Peyer's patch (tissue), 4 donors: ENCODE results near the gene FOXO3B. TPM values are rescaled to one million over a fixed set of nuclear protein-coding genes. Genes with fewer than 3 reads are reported as not detected.
A peak's percentile ranks its signal among the peaks of the same experiment; 100 is the strongest.
"Not testable (repeated sequence)": the region's sequence is repeated elsewhere in the genome, so short reads cannot be mapped to it uniquely, and the experiment has no call there.

Experiments used
- DNase-seq, 3 donors: peaks; one replicate each; pipeline ENCODE4 v3.0.0-alpha.2; 2017 to 2019
- H3K27ac ChIP-seq, 4 donors: fragments of 200-600 bp; sonication (generic); one replicate each; pipeline ENCODE4 v1.5.1; 2016 to 2019
- H3K27me3 ChIP-seq, 2 donors: fragments of 200-600 bp; sonication (generic); one replicate each; pipeline ENCODE4 v1.5.1; 2019
- H3K36me3 ChIP-seq, 3 donors: fragments of 200-600 bp; sonication (generic); one replicate each; pipeline ENCODE4 v1.5.1; 2016 to 2019
- H3K4me1 ChIP-seq, 4 donors: fragments of 200-600 bp; sonication (generic); one replicate each; pipeline ENCODE4 v1.5.1; 2016 to 2019
- H3K4me3 ChIP-seq, 4 donors: fragments of 200-600 bp; sonication (generic); 1 replicate in 3 of 4; 2 replicates in 1 of 4; pipeline ENCODE4 v1.5.1; 2016 to 2019; ENCODE audit warnings: mild to moderate bottlenecking in 1 of 4
- H3K9me3 ChIP-seq, 4 donors: fragments of 200-600 bp; sonication (generic); one replicate each; pipeline ENCODE4 v1.5.1; 2016 to 2019; ENCODE audit warnings: mild to moderate bottlenecking in 1 of 4
- total RNA-seq, 4 donors: library from RNA; depleted of rRNA; stranded (reverse); fragments of >200 nt; gene quantifications; one replicate each; pipeline ENCODE4 v1.1.0, GENCODE V29; 2016
- TF ChIP-seq, protein P1 (sequence below), 6 experiments: fragments of 450-650 bp in 4 of 6; fragments of 200-600 bp in 2 of 6; sonication (generic) in 1 of 6; IDR thresholded peaks; one replicate each; pipeline ENCODE4 v1.5.1; 2017 to 2019; ENCODE audit warnings: antibody characterized with exemption in 6 of 6, mild to moderate bottlenecking in 3 of 6, moderate library complexity in 1 of 6

The FOXO3B gene
- 10 to 100 TPM in 1 of 4 donors, 1 to 10 TPM in 3; 2.5 to 14.0 (median 5.5) TPM for total RNA-seq

DNA sequence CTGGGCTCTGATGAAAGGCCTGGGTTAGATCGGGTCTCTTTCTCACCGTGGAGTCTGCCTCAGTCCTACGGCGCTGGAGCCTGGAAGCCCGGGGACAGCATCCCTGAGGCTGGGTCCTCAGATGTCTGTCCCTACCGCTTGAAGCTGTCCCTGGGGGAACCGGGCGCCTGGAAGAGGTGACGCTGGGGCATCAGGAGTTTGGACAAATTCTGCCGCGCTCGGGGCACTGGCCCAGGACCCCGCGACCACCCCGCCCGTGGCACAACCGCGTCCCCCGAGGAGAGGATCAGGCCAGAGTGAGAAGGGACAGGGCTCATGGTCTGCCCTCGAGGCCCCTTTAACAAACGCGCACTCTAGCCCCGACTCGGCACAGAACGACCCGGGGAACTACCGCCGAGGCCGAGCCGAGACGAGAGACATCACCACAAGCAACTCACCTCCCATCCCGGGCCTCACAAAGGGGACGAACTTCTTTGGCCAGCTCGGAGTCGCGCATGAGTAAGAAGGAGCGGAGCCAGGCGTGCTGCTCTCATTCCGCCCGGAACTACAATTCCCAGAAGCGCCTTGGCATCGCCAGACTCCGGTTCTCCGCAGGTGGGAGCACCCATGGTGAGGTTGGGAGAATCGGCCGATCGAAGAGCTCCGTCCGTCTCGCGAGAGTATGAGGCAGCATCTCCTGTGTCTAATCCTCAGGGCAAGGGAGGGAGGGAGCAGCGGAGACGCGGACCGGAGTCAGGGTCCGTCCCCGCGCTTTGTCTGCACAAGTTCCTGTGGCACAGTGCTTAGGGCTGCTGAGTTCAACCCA lies at the start of gene FOXO3B:
Gene FOXO3B, minus strand, starts transcription at position 548 of the 805 bp plus-strand sequence. CDS start 663 bp downstream, outside the sequence.
- H3K4me3 ChIP-seq, result peak within 1 kb of the TSS; percentile 33 to 59 (median 53)
- H3K27me3 ChIP-seq, H3K36me3 ChIP-seq, H3K9me3 ChIP-seq, H3K4me1 ChIP-seq: not testable (repeated sequence)
- H3K27ac ChIP-seq, result peak within 1 kb of the TSS in 3 of 4 donors; percentile 1 to 55 (median 51)
- DNase-seq, result peak; percentile 69 to 97 (median 81)

GRCh38 chr17:18723509-18723908 lies 41.4 kb upstream of the FOXO3B start:
- not testable (repeated sequence) for H3K9me3 ChIP-seq, H3K36me3 ChIP-seq, H3K4me3 ChIP-seq, H3K4me1 ChIP-seq, DNase-seq, H3K27ac ChIP-seq, H3K27me3 ChIP-seq

DNA sequence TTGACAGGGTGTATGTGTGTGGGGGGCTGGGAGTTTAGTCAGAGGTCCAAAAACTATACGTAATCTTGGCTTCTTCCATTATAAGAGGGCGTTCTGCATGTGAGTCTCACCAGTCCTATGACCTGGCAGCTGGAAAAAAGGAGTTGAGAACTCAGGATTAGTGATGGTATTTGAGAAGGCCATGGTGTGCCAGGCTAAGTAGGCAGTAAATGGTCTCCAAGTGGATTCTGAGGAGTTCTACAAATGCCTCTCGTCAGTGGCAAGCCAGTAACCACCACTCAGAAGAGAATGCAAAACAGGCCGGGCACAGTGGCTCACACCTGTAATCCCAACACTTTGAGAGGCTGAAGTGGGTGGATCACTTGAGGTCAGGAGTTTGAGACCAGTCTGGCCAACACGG lies 40.5 kb upstream of the FOXO3B start:
- not testable (repeated sequence) for H3K27ac ChIP-seq, H3K4me3 ChIP-seq, H3K4me1 ChIP-seq, H3K36me3 ChIP-seq, H3K9me3 ChIP-seq, H3K27me3 ChIP-seq, DNase-seq

- not testable (repeated sequence) for H3K4me1 ChIP-seq, H3K27me3 ChIP-seq, H3K36me3 ChIP-seq, H3K4me3 ChIP-seq, H3K9me3 ChIP-seq, DNase-seq, H3K27ac ChIP-seq
Observed at GRCh38 chr17:18721775-18722547, 39.8 kb upstream of the FOXO3B start.

DNA sequence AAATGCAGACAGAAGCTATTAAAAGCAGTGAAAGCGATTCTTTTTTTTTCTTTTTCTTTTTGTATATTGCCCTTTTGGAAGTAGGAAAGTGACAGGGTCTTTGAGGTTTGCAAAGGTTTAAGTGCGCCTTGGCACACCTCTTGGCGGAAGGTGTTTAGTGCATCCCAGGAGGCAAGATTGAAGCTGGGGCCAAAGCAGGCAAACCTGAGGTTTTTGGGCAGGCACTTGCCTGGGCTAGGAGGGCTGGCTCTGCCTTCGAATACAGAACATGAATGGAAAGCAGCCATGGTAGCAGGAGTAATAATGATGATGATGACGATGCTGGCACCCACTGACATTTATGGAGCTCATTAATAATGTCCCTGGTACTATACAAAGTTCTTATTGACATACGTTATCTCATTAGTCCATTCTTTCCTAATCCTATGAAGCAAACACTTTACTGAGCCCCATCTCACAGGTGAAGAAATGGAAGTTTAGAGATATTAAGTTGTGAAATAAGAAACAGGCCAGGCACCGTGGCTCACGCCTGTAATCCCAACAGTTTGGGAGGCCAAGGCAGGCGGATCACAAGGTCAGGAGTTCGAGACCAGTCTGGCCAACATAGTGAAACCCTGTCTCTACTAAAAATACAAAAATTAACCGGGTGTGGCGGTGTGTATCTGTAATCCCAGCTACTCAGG lies 37.5 kb upstream of the FOXO3B start:
- H3K4me3 ChIP-seq, H3K9me3 ChIP-seq, H3K27me3 ChIP-seq, DNase-seq, H3K4me1 ChIP-seq, H3K27ac ChIP-seq, H3K36me3 ChIP-seq: not testable (repeated sequence)

GRCh38 chr17:18718643-18719427 lies 36.7 kb upstream of the FOXO3B start:
- not testable (repeated sequence) for H3K4me3 ChIP-seq, H3K4me1 ChIP-seq, H3K27ac ChIP-seq, H3K9me3 ChIP-seq, H3K27me3 ChIP-seq, H3K36me3 ChIP-seq
- peak in 1 of 3 donors; percentile 56 for DNase-seq

DNA sequence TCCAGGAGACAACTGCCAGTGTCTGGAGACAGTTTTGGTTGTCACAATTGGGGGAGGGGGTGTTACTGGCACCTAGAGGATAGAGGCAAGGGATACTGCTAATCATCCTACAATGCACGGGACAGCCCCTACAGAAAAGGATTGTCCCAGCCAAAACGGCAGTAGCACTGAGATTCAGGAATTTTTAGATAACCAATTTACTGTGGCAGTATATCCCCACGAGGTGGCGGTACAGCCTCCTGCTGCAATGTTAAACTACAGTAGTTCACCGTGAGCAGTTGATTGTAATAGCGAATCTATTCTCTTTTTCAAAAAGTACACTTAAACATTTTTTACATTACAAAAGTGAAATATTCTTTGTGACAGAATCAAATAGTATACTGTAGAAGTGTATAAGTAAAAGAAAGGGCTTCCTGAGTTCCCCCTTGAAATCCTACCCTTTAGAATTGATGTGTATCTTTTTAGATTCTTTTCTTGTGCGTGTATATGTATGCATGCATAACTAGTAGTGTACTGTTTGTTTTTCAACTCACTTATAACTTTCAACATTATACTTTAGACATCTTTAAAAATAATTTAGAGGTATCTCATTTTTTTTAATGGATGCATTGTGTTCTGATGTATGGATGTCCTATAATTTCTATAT lies 30.4 kb upstream of the FOXO3B start:
- H3K36me3 ChIP-seq, H3K4me3 ChIP-seq, H3K27me3 ChIP-seq, H3K4me1 ChIP-seq, H3K9me3 ChIP-seq, H3K27ac ChIP-seq: not testable (repeated sequence)
- peak; percentile 60 to 90 (median 61) for DNase-seq
- TF ChIP-seq, protein P1, sequence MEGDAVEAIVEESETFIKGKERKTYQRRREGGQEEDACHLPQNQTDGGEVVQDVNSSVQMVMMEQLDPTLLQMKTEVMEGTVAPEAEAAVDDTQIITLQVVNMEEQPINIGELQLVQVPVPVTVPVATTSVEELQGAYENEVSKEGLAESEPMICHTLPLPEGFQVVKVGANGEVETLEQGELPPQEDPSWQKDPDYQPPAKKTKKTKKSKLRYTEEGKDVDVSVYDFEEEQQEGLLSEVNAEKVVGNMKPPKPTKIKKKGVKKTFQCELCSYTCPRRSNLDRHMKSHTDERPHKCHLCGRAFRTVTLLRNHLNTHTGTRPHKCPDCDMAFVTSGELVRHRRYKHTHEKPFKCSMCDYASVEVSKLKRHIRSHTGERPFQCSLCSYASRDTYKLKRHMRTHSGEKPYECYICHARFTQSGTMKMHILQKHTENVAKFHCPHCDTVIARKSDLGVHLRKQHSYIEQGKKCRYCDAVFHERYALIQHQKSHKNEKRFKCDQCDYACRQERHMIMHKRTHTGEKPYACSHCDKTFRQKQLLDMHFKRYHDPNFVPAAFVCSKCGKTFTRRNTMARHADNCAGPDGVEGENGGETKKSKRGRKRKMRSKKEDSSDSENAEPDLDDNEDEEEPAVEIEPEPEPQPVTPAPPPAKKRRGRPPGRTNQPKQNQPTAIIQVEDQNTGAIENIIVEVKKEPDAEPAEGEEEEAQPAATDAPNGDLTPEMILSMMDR (IDR thresholded peaks at IDR 0.05), result peak; percentile 14 to 64 (median 61)

DNA sequence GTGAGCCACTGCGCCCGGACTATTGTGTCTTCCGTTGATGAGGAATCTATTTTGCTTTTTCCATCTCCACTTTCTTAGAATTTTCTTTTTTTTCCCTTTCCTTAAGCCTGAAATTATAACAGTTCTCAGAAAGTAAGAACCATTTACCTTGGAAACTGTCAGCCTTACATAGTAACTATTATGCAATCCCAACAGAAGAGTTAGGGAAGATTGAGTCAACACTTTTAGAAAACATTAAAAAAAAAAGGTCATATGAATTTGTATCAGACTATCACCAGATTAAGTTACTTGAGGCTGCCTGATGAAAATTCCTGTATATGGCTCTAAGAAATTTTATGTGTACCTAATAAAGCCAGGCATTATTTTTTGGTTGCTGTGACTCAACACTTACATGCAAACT lies 26.1 kb upstream of the FOXO3B start:
- H3K27me3 ChIP-seq, H3K4me3 ChIP-seq, H3K27ac ChIP-seq, H3K36me3 ChIP-seq, H3K9me3 ChIP-seq, H3K4me1 ChIP-seq, DNase-seq: not testable (repeated sequence)

DNA sequence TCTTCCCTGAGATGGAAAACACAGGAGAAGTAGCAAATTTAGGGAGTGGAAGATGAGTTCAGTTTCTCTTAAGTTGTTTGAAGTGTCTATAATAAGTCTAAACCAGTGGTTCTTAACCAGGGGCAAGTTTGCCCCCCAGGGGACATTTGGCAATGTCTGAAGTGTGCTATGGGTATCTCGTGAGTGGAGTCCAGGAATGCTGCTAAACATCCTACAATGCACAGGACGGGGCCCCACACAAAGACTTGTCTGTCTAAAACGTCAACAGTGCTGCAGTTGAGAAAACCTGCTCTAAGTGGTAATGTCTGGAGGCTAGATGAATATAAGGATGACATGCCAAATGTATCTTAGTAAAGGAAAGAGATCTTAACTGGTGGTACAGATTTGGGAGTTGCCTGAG lies 23.8 kb upstream of the FOXO3B start:
- not testable (repeated sequence) for H3K27ac ChIP-seq, H3K4me3 ChIP-seq, H3K36me3 ChIP-seq, H3K9me3 ChIP-seq, DNase-seq, H3K4me1 ChIP-seq, H3K27me3 ChIP-seq

- Histone ChIP-seq H3K27ac (peak overlapping the region in 1 of 4 donors; percentile 64), H3K4me3 (peak overlapping the region; percentile 42 to 66 (median 58))
- H3K36me3 ChIP-seq, H3K9me3 ChIP-seq, DNase-seq, H3K4me1 ChIP-seq, H3K27me3 ChIP-seq: not testable (repeated sequence)
Observed at GRCh38 chr17:18698473-18699103, 16.5 kb upstream of the FOXO3B start.

GRCh38 chr17:18695143-18695542 lies 13.0 kb upstream of the FOXO3B start:
- not testable (repeated sequence) for H3K4me3 ChIP-seq, H3K27ac ChIP-seq, H3K4me1 ChIP-seq, DNase-seq, H3K9me3 ChIP-seq, H3K36me3 ChIP-seq, H3K27me3 ChIP-seq

DNA sequence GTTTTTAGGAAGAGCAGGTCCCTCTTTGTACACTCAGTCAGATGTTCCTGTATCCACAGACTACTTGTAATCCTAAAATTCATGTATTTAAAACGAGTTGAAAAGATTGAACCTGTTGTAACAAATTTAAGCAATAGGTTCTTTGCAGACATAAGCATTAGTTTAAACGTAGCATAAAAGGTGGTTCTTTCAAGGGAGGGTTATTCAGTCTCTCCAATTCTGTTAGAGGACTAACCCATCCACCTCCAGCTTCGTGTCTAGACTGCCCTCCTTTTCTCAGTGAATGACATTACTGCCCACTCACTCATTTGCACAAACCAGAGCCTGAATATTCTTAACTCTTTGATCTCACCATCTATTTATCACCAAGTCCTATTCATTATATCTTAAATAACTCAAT lies 554 bp upstream of the FOXO3B start:
- H3K27me3 ChIP-seq, H3K36me3 ChIP-seq, H3K27ac ChIP-seq, H3K9me3 ChIP-seq, DNase-seq, H3K4me1 ChIP-seq: not testable (repeated sequence)
- H3K4me3 ChIP-seq, result peak overlapping the region in 3 of 4 donors; percentile 49 to 59 (median 57)
